ELR (cell line): ENCODE data around the gene PRDM10.
A peak's percentile ranks its signal among the peaks of the same experiment; 100 is the strongest.
"Not testable (repeated sequence)": the region's sequence is repeated elsewhere in the genome, so short reads cannot be mapped to it uniquely, and the experiment has no call there.

Source experiments
- DNase-seq: peaks from one replicate; pipeline ENCODE4 v3.0.0-alpha.2; 2015; ENCODE audit warnings: low read depth

PRDM10 gene

DNA sequence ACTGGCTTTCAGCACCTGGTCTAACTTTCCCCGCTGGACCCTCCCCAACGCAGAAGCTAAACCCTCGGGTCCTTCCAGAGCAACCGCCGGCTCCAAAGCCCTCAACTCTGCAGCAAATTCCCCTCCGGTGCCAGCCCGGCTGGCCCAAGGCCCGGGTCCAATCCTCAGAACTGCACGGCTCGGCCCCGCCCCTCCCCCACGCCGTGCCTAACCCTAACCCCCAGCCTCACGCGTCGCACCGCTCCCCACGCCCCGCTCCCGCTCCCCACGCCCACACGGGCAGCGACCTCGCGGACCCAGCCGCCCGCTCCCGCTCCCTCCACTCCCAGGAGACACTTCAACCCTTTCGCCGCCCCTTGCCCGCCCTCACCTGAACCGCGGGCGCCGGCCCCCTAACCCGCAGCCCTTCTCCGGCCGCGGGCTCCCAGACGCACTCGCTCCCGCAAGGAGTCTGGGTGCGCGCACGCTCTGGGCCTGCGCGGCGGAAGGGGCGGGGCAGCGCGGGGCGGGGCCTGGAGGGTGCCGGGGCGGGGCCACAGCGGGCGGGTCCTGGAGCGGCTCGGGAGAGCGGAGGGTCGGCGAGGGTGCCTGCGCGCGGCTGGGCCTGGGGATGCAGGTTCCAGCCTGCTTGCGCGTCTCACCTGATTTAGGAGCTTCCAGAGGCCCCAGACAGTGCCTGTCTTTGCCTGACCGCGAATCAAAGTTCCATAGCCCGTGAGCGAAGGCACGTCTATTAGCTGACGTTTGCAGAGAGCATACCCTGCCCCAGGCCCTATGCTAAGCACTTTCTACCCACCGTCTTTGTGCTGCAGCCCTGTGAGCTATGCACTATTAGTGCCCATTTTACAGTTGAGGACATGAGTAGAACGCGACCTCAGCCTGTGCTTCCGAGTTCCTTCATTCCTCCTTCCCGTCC, 107.3 kb downstream of the PRDM10 start, which contains the start of gene NFRKB:
TSS of gene NFRKB (minus strand) at position 453 of the 916 bp plus-strand sequence. CDS start 2,729 bp downstream, outside the sequence.
- DNase-seq, result peak; percentile 77

- DNase-seq, result peak; percentile 33
These were observed 108.1 kb downstream of the PRDM10 start for GRCh38 chr11:129894278-129895125.

DNA sequence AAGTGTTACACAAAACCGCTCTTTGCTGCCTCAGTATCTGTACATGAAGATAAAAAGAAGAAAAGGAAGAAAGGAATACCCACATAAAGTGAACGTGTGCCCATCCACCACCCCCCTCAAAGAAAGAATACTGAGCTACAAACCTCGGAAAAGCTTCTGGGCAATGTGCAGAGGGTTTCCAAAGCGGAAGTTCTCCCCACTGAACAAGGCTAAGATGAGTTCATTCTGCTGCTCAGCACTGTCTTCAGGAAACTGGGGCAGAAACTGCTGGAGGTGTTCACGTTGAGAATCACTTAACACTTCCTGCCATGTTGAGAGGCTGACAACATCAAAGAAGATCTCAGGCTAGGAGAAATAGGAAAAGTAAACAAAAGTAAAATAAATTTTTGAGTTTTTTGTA, 114.2 kb downstream of the PRDM10 start:
- no peak for DNase-seq

DNA sequence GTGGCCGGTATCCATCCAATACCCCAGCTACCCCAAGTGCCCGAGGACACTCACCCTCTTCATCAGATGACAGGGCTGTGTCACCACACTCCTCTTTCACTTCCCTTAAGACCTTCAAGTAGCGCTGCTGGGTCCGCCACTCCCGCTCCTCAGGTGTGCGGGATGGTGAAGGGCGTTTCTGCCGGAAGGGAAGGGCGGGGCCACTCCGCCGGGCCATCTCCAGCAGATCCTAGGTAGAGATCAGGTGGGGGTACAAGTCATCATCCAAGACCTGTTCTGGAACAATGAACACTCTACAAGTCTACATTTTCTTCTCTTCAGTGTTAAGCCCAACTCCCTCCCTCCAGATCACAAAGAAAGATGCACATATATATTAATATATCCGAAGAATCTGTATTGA, 117.3 kb downstream of the PRDM10 start:
- DNase-seq, result no peak

DNA sequence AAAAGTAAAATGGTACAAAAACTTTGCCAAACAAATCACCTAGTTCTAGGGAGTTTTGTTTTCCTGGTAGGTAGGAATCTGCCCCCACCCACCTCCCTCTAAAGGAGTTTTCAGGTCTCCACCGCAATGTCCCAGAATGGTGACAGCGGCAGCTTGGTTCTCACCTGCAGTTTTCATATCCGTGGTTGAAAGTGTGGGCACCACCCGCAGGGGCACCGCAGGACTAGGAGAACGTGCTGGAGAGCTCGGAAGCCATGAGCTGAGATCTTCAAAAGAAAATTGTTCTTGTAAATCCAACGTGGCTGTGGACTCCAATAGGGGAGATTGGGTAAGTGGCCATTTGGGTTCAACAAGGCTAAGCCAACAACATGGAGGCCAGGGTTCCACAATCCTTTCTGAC, 118.1 kb downstream of the PRDM10 start:
- no peak for DNase-seq

GRCh38 chr11:129881570-129882170, 121.0 kb downstream of the PRDM10 start:
- DNase-seq, result peak; percentile 58

DNA sequence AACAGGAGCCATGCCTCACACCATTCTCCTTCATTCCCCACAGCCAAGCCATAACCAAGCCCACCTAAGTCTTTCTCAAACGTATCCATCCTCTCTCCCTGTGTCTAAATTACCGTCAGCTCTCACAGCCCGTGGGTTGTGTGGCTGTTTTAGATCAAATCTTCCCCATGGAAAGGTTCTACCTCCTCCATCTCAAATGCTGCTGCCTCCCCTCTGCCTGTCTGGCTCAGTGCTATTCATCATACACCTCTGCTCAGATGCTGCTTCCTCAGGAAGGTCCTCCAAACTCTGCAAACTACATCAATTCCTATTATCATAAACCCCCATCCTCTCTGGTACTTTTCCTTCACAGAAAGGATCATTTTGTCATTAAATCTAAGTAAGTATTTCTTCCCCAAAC, 122.3 kb downstream of the PRDM10 start:
- no peak for DNase-seq

DNA sequence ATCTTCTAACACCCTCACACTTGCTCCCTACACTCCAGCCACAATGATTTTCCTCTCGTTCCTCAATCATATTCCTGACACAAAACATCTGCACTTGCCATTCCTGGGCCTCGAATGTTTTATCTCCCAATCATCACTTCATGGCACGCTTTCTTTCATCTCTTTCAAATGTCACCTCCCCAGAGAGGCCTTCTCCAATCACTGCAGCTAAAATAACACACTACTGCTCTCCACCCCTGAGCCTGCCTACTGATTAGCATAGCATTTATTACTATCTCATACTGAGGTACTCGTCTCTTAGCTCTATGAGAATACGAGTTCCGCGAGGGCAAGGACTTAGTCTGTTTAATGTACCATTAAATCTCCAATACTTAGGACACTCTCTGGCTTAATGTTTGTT, 130.7 kb downstream of the PRDM10 start:
- DNase-seq, result no peak

DNA sequence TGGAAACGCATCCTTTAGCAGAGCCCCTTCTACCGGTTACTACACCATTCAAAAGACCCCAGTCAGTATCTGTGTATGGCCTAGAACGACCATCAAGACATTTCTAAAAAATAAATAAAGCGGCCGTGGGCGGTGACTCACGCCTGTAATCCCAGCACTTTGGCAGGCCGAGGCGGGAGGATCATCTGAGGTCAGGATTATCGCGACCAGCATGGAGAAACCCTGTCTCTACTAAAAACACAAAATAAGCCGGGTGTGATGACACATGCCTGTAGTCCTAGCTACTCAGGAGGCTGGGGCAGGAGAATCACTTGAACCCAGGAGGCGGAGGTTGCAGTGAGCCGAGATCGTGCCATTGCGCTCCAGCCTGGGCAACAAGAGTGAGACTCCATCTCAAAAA, 134.0 kb downstream of the PRDM10 start:
- DNase-seq, result not testable (repeated sequence)

DNA sequence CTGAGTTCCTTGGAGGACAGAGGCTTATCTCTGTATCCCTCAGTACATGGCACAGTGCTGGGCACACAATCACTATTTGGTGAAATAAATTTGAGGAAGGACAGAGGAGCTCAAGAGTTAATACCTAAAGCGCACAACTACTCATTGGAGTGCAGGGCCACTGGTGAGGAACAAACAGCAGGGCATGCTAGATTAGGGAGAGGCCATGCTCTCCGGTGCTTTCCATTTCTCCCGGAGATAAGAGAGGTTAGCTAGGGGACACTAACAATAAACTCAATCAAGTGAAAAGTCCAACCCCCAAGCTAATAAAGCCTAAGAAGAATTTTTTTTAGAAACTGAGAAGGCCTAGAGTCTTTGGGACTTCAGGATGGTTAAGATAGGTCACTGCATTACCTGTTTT, 136.3 kb downstream of the PRDM10 start:
- DNase-seq, result no peak

- DNase-seq, result no peak
These were observed 136.9 kb downstream of the PRDM10 start for GRCh38 chr11:129865701-129866100.

GRCh38 chr11:129864811-129865210, 137.8 kb downstream of the PRDM10 start:
- no peak for DNase-seq

DNA sequence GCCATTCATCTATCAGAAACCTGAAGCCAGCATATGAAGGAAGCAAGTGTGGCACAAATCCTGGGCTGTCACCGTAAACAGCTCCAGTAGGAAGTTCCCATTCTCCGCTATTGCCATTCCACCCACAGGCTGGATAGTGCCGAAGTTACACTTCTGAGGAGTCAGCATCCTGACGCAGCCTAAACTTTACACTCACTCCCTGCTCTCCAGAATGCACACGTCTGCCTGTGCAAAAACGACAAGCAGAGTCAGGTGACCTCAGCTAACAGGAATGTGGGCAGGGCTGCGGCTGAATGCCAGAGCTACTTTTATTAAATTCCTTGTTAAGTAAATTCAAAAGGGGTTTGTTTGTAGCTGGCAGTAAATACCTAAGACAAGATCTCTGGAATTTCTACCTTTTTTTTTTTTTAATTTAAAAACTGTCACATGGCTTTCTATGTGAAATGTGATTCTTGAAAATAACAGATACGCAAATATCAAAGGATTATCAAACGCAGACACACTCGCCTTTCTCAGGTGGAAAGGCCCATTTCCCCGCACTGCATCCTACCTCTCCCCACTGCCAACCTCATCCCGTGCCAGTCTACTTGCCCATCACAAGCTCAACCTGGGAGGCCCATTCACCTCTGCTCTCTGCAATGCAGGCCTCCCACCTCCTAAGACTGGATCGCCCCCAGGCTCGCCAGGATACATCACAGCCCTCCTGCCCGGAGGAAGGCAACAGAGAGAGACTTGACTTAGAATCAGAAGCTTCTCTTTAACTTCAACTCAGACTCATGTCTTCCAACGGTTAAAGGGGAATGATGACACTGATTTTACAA, 140.7 kb downstream of the PRDM10 start:
- DNase-seq, result peak; percentile 96

DNA sequence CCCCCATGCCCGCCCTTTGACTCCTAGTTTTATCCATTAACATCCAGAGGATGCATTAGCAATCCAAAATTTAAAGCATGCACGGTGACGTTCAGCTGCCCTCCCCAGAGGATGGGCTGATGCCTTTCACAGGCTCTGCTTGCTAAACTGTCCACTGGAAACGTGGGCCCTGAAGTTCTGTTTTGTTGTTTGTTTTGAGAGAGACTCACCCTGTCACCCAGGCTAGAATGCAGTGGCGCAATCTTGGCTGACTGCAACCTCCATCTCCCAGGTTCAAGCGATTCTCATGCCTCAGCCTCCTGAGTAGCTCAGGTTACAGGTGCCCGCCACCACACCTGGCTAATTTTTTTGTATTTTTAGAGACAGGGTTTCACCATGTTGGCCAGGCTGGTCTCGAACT, 146.6 kb downstream of the PRDM10 start:
- DNase-seq, result no peak

DNA sequence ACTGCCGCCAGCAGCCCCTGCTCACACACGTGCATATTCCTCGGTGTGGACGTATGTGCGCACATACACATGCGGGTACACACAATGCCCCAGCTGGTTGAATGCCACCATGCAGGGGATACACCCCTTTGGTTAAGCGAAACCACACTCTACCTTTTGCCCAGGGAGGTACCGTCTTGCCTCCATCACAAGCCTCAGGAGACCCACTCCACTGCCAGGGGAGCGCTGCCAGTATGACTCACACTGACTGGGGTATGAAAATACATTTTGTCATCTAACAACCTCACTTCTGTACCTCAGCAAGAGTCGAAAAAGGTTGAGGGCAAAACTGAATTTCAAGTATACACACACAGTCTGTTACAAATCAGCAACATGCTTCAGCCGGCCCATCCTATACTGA, 147.5 kb downstream of the PRDM10 start:
- DNase-seq, result no peak

GRCh38 chr11:129854232-129854805, 148.3 kb downstream of the PRDM10 start:
- DNase-seq, result no peak

DNA sequence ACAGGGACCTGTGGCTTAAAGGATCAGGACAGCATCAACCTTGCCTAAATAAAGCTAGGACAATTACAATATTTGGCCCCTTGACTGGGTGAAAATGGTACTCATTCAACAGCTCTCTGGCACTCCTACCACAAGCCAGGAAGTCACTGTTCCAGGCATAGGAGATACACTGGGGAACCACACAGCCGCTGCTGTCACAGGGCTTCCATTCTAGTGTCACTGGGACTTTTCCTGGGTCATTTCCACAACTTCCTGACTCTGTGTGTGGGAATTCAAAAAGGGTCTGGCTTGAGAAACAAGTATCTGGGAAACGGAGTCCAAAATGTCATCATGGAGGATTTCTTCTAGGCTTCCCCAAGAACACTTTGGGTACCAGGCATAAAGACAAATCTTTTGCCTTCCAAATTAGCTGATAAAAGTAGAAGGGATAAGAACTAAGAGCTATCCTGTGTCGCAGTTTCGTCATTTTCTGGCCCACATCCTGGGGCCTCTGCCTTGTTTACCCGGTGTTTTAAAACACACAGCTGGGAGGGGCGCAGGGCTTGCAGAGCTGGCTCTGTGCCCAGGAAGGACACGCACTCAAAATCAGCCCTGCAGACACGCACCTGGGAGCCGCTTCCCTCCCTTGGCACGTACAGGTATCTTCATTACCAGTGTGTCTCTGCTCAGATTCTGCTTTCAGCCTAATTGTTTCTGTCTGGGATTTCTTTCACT, 149.0 kb downstream of the PRDM10 start:
- DNase-seq, result peak; percentile 18

- DNase-seq, result no peak
These were observed 150.4 kb downstream of the PRDM10 start for GRCh38 chr11:129852125-129852740.
